Pancreas (tissue), 10 donors: ENCODE data around the gene CPTP. TPM values are rescaled to one million over a fixed set of nuclear protein-coding genes. Genes with fewer than 3 reads are reported as not detected.

Experiments used
- ATAC-seq, 4 donors: fragments of 200-7000 bp; cut with Tn5 transposase; one replicate each; pipeline versions ENCODE4 v1.8.0 to v1.9.1; 2020; ENCODE audit warnings: mild to moderate bottlenecking in 4 of 4, moderate library complexity in 4 of 4
- DNase-seq, 6 donors: peaks; one replicate each; pipeline ENCODE4 v3.0.0-alpha.2; 2020
- FAIRE-seq: peaks from 2 replicates; lab custom pipeline; 2012; peaks lifted over from hg19 to GRCh38; lab: Jason Lieb, UNC
- H3K27ac ChIP-seq, 4 donors: fragments of 200-600 bp; sonication (generic); 1 replicate in 3 of 4; 2 replicates in 1 of 4; pipeline versions ENCODE4 v1.5.0 to v1.8.0; 2020
- H3K27me3 ChIP-seq, 4 donors: fragments of 200-600 bp; one replicate each; pipeline ENCODE4 v1.8.0; 2021
- H3K36me3 ChIP-seq, 3 donors: fragments of 200-600 bp; sonication (generic) in 1 of 3; one replicate each; pipeline versions ENCODE4 v1.5.0 to v1.8.0; 2020 to 2021
- H3K4me1 ChIP-seq, 3 donors: fragments of 200-600 bp; one replicate each; pipeline ENCODE4 v1.8.0; 2021
- H3K4me3 ChIP-seq, 4 donors: fragments of 200-600 bp; sonication (generic) in 2 of 4; one replicate each; pipeline versions ENCODE4 v1.5.0 to v1.8.0; 2020 to 2021
- H3K9me3 ChIP-seq, 4 donors: fragments of 200-600 bp; one replicate each; pipeline ENCODE4 v1.8.0; 2021
- CTCF ChIP-seq, 4 donors: fragments of 200-600 bp; sonication (generic) in 3 of 4; IDR thresholded peaks; one replicate each; pipeline versions ENCODE4 v1.5.0 to v1.8.0; 2021; ENCODE audit warnings: antibody characterized with exemption in 4 of 4
- WGBS, 2 donors: extraction: QIAGEN DNeasy Blood & Tissue Kit; methylation state at CpG; one replicate each; pipeline ENCODE4 v1.1.7; 2013; 5-methylcytosine and 5-hydroxymethylcytosine counted together
- intact Hi-C, 3 donors: fragments of 100-400 bp; cut with DNase I; formaldehyde crosslinking; loops; one replicate each; pipeline versions ENCODE4 v1.11.1 to v1.14.2; 2022
- polyA plus RNA-seq, 2 donors: library from polyadenylated mRNA; stranded (reverse); fragments of 200-250 nt; gene quantifications; one replicate each; pipeline ENCODE4 v1.2.3, GENCODE V29; 2013
- total RNA-seq, 6 donors: library from RNA; stranded (reverse); fragmentation: NEBNext Ultra II Directional in 4 of 6; extraction: Animal tissue kit (Norgen Biotek cat#: 25700) in 4 of 6; gene quantifications; one replicate each; pipeline versions ENCODE4 v1.2.1 to v1.2.4, GENCODE V29; 2021 to 2023
- donor health status: healthy with polysubstance abuse.
- donor health status: DM: no; HTN: no; CAD: no; lungs with moderate emphysema.
- donor health status: DM: no; HTN: no; CAD: no.
- donor health status: control.
- donor health status: control.
- donor health status: Bipolar disorder and iron deficiency.
- donor health status: DM: yes; HTN: yes; CAD: no.
- donor health status: DM: no; HTN: no; CAD: no.
- donor health status: DM: no; HTN: no; CAD: no.
- donor health status: DM: yes; HTN: yes; CAD: no.

The CPTP gene
- total and polyA plus RNA-seq, 8 donors: 8.0 to 22.0 (median 11.2) TPM

GRCh38 chr1:1310476-1311053, 14.0 kb upstream of the CPTP start:
- H3K4me1 ChIP-seq: peaks cover 7 to 21% (median 14%) of the 10 kb centered on the region in 3 donors
- FAIRE-seq: no peak
- no peaks in the 10 kb centered on the region for H3K9me3 ChIP-seq
- intact Hi-C loops: no loop called here
- DNase-seq: no peak
- ATAC-seq: no peak
- TF ChIP-seq CTCF (IDR thresholded peaks at IDR 0.05): no peak
- peaks cover 0 to 34% (median 21%) of the 10 kb centered on the region in 3 donors for H3K36me3 ChIP-seq
- 83% methylated on average over 21 of the region's 21 CpGs for WGBS, 2 donors
- no peak overlapping the region for H3K4me3 ChIP-seq
- no peaks in the 10 kb centered on the region for H3K27me3 ChIP-seq
- no peak overlapping the region for H3K27ac ChIP-seq

GRCh38 chr1:1311107-1312104, 13.2 kb upstream of the CPTP start:
- H3K4me3 ChIP-seq: no peak overlapping the region
- H3K36me3 ChIP-seq: peaks cover 0 to 34% (median 21%) of the 10 kb centered on the region in 3 donors
- no peak for TF ChIP-seq CTCF (IDR thresholded peaks at IDR 0.05)
- intact Hi-C loops: no loop called here
- H3K27ac ChIP-seq: no peak overlapping the region
- ATAC-seq (no peak), FAIRE-seq (no peak), DNase-seq (no peak)
- 89 to 94% methylated on average over 20 to 22 of the region's 22 CpGs for WGBS, 2 donors
- H3K4me1 ChIP-seq: peaks cover 6 to 13% (median 6%) of the 10 kb centered on the region in 3 donors
- H3K9me3 ChIP-seq: no peaks in the 10 kb centered on the region
- no peaks in the 10 kb centered on the region for H3K27me3 ChIP-seq

- Histone ChIP-seq H3K36me3 (peaks cover 0 to 37% (median 21%) of the 10 kb centered on the region in 3 donors), H3K9me3 (no peaks in the 10 kb centered on the region), H3K4me3 (no peak overlapping the region), H3K27ac (no peak overlapping the region), H3K4me1 (peaks cover 0 to 6% (median 2%) of the 10 kb centered on the region in 3 donors), H3K27me3 (no peaks in the 10 kb centered on the region)
- WGBS, 2 donors: 92 to 94% methylated on average over 49 of the region's 49 CpGs
- TF ChIP-seq CTCF (IDR thresholded peaks at IDR 0.05): no peak
- ATAC-seq (no peak), FAIRE-seq (no peak), DNase-seq (no peak)
- intact Hi-C loops: no loop called here
These were observed 11.9 kb upstream of the CPTP start for GRCh38 chr1:1312450-1313314.

- Histone ChIP-seq H3K36me3 (peaks cover 0 to 38% (median 21%) of the 10 kb centered on the region in 3 donors), H3K27ac (no peak overlapping the region), H3K27me3 (no peaks in the 10 kb centered on the region), H3K4me1 (peaks cover 0 to 15% (median 11%) of the 10 kb centered on the region in 3 donors), H3K4me3 (no peak overlapping the region), H3K9me3 (no peaks in the 10 kb centered on the region)
- intact Hi-C loops: no loop called here
- FAIRE-seq (no peak), DNase-seq (no peak), ATAC-seq (no peak)
- no peak for TF ChIP-seq CTCF (IDR thresholded peaks at IDR 0.05)
- WGBS, 2 donors: 88 to 90% methylated on average over 35 to 37 of the region's 37 CpGs
These were observed 10.9 kb upstream of the CPTP start for GRCh38 chr1:1313500-1314236.
